ENCODE measurements around the gene MBD5. TPM values are rescaled to one million over a fixed set of nuclear protein-coding genes. Genes with fewer than 3 reads are reported as not detected.

The MBD5 gene
- total and polyA plus RNA-seq, 4 donors: 5.7 to 140 (median 21.2) TPM

DNA sequence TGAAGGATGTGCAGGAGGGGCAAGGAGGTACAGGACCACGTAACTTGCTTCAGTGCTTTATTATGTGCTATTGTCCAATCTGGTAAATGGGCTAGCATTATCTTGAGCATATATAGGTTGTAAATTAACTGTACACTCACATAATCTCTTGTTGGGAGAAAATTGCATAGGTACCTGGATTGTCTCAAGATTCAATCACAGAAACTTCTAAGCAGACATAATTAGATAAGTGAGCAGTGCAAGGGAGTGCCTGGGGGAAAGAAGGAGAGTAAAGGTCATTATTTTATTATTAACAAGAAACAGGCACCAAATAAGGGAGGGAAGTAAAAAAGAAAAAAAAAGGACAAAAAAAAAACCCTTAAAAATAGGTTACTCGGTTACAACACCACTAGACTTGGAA lies 186.2 kb downstream of the MBD5 start:
- Histone ChIP-seq H3K4me3 (no peak overlapping the region), H3K27me3 (ENCODE audit: control insufficient read depth in 3 of 3, insufficient read depth in 3 of 3, low read length in 2 of 3) (no peaks in the 10 kb centered on the region), H3K27ac (ENCODE audit: low read depth in 1 of 2, low read length in 1 of 2) (no peak overlapping the region), H3K36me3 (ENCODE audit: control insufficient read depth in 4 of 4, insufficient read depth in 4 of 4, low read length in 4 of 4) (peaks cover 0 to 1% (median 0%) of the 10 kb centered on the region in 4 donors), H3K4me1 (ENCODE audit: control insufficient read depth in 5 of 5, insufficient read depth in 5 of 5, low read length in 5 of 5) (no peaks in the 10 kb centered on the region), H3K9me3 (ENCODE audit: control insufficient read depth in 4 of 4, insufficient read depth in 3 of 4, low read length in 3 of 4) (no peaks in the 10 kb centered on the region), H3K9ac (ENCODE audit: insufficient read depth in 1 of 2, low read length in 2 of 2) (no peak overlapping the region)
- no peak for DNase-seq
- no peak for ATAC-seq (ENCODE audit: insufficient read depth, low FRiP score)
- WGBS, 2 donors: 86 to 92% methylated on average over 2 of the region's 2 CpGs
- TF ChIP-seq, protein P1, sequence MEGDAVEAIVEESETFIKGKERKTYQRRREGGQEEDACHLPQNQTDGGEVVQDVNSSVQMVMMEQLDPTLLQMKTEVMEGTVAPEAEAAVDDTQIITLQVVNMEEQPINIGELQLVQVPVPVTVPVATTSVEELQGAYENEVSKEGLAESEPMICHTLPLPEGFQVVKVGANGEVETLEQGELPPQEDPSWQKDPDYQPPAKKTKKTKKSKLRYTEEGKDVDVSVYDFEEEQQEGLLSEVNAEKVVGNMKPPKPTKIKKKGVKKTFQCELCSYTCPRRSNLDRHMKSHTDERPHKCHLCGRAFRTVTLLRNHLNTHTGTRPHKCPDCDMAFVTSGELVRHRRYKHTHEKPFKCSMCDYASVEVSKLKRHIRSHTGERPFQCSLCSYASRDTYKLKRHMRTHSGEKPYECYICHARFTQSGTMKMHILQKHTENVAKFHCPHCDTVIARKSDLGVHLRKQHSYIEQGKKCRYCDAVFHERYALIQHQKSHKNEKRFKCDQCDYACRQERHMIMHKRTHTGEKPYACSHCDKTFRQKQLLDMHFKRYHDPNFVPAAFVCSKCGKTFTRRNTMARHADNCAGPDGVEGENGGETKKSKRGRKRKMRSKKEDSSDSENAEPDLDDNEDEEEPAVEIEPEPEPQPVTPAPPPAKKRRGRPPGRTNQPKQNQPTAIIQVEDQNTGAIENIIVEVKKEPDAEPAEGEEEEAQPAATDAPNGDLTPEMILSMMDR (IDR thresholded peaks at IDR 0.05; ENCODE audit: control extremely low read depth, extremely low read depth): no peak

DNA sequence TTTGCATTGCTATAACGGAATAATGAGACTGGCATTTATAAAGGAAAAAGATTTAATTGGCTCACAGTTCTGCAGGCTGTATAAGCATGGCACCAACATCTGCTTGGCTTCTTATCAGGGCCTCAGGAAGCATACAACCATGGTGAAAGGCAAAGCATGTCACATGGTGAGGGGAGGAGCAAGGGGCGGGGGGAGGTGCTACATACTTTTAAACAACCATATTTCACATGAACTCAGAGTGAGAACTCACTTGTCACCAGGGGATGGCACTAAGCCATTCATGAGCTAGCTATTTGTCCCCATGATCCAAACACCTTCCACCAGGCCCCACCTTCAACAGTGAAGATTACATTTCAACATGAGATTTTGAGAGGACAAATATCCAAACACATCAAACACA lies 188.7 kb downstream of the MBD5 start:
- ATAC-seq (ENCODE audit: insufficient read depth, low FRiP score) (no peak), DNase-seq (no peak)
- 94 to 99% methylated on average over 2 of the region's 2 CpGs for WGBS, 2 donors
- no peak overlapping the region for H3K9ac ChIP-seq (ENCODE audit: insufficient read depth in 1 of 2, low read length in 2 of 2)
- no peaks in the 10 kb centered on the region for H3K9me3 ChIP-seq (ENCODE audit: control insufficient read depth in 4 of 4, insufficient read depth in 3 of 4, low read length in 3 of 4)
- no peak overlapping the region for H3K4me3 ChIP-seq
- TF ChIP-seq, protein P1 (IDR thresholded peaks at IDR 0.05; ENCODE audit: control extremely low read depth, extremely low read depth): no peak
- no peak overlapping the region for H3K27ac ChIP-seq (ENCODE audit: low read depth in 1 of 2, low read length in 1 of 2)
- H3K4me1 ChIP-seq (ENCODE audit: control insufficient read depth in 5 of 5, insufficient read depth in 5 of 5, low read length in 5 of 5): no peaks in the 10 kb centered on the region
- no peaks in the 10 kb centered on the region for H3K27me3 ChIP-seq (ENCODE audit: control insufficient read depth in 3 of 3, insufficient read depth in 3 of 3, low read length in 2 of 3)
- peaks cover 0 to 1% (median 0%) of the 10 kb centered on the region in 4 donors for H3K36me3 ChIP-seq (ENCODE audit: control insufficient read depth in 4 of 4, insufficient read depth in 4 of 4, low read length in 4 of 4)

GRCh38 chr2:148218326-148219075 lies 197.6 kb downstream of the MBD5 start:
- Histone ChIP-seq H3K4me1 (ENCODE audit: control insufficient read depth in 5 of 5, insufficient read depth in 5 of 5, low read length in 5 of 5) (peaks cover 0 to 5% (median 0%) of the 10 kb centered on the region in 5 donors), H3K4me3 (no peak overlapping the region), H3K9ac (ENCODE audit: insufficient read depth in 1 of 2, low read length in 2 of 2) (no peak overlapping the region), H3K36me3 (ENCODE audit: control insufficient read depth in 4 of 4, insufficient read depth in 4 of 4, low read length in 4 of 4) (no peaks in the 10 kb centered on the region), H3K27me3 (ENCODE audit: control insufficient read depth in 3 of 3, insufficient read depth in 3 of 3, low read length in 2 of 3) (no peaks in the 10 kb centered on the region), H3K27ac (ENCODE audit: low read depth in 1 of 2, low read length in 1 of 2) (no peak overlapping the region), H3K9me3 (ENCODE audit: control insufficient read depth in 4 of 4, insufficient read depth in 3 of 4, low read length in 3 of 4) (peaks cover 0 to 14% (median 0%) of the 10 kb centered on the region in 4 donors)
- WGBS, 2 donors: 89 to 92% methylated on average over 5 of the region's 5 CpGs
- no peak for ATAC-seq (ENCODE audit: insufficient read depth, low FRiP score)
- TF ChIP-seq, protein P1 (IDR thresholded peaks at IDR 0.05; ENCODE audit: control extremely low read depth, extremely low read depth): no peak
- no peak for DNase-seq
